ENCODE measurements around the gene XPR1. TPM values are rescaled to one million over a fixed set of nuclear protein-coding genes. Genes with fewer than 3 reads are reported as not detected.

Gene XPR1
- total and polyA plus RNA-seq, 10 of the 15 experiments (the other 5 are each of a cell fraction or from before 2014, with no cell fraction given) = 1.1 to 33.9 (median 11.3) TPM

DNA sequence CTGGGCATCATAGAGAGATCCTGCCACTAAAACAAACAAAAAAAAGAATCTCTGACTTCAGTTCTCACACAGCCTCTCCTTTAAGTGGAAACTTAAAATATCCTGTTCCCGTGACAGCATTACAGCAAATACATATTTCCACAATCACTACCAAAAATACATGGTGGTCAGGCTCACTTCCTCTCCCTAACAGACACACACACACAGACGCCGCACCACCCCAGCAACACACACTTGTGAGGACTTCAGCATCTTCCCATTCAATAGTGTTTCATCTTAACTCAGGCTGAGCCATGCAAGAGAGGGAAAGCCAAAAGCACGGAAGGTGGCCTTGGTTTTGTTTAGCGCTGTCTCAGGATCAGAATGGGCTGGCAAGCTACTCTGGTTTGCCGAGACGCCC is 302.7 kb downstream of the XPR1 start (continued):
- no peak; a peak in 1 of 4 replicates for TF ChIP-seq BHLHE40 (IDR thresholded peaks at IDR 0.05; ENCODE audit: borderline replicate concordance in 1 of 2, low read depth in 2 of 2, low read length in 1 of 2)
- 0 out of 2 replicates have a peak, but pooled peaks have one; percentile 34 for TF ChIP-seq NBN (IDR thresholded peaks at IDR 0.05)
- peak; percentile 14; the same call in 1 of the 2 replicates for TF ChIP-seq HDGF (IDR thresholded peaks at IDR 0.05)
- TF ChIP-seq KDM1A (IDR thresholded peaks at IDR 0.05; ENCODE audit: borderline replicate concordance) = no peak
- TF ChIP-seq, protein P1, sequence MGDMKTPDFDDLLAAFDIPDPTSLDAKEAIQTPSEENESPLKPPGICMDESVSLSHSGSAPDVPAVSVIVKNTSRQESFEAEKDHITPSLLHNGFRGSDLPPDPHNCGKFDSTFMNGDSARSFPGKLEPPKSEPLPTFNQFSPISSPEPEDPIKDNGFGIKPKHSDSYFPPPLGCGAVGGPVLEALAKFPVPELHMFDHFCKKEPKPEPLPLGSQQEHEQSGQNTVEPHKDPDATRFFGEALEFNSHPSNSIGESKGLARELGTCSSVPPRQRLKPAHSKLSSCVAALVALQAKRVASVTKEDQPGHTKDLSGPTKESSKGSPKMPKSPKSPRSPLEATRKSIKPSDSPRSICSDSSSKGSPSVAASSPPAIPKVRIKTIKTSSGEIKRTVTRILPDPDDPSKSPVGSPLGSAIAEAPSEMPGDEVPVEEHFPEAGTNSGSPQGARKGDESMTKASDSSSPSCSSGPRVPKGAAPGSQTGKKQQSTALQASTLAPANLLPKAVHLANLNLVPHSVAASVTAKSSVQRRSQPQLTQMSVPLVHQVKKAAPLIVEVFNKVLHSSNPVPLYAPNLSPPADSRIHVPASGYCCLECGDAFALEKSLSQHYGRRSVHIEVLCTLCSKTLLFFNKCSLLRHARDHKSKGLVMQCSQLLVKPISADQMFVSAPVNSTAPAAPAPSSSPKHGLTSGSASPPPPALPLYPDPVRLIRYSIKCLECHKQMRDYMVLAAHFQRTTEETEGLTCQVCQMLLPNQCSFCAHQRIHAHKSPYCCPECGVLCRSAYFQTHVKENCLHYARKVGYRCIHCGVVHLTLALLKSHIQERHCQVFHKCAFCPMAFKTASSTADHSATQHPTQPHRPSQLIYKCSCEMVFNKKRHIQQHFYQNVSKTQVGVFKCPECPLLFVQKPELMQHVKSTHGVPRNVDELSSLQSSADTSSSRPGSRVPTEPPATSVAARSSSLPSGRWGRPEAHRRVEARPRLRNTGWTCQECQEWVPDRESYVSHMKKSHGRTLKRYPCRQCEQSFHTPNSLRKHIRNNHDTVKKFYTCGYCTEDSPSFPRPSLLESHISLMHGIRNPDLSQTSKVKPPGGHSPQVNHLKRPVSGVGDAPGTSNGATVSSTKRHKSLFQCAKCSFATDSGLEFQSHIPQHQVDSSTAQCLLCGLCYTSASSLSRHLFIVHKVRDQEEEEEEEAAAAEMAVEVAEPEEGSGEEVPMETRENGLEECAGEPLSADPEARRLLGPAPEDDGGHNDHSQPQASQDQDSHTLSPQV (IDR thresholded peaks at IDR 0.05) = no peak
- no peak for TF ChIP-seq SRF (IDR thresholded peaks at IDR 0.05; ENCODE audit: low read depth in 2 of 2, low read length in 2 of 2)
- TF ChIP-seq POLR2A (IDR thresholded peaks at IDR 0.05; ENCODE audit: low read depth, low read length) = no peak
- TF ChIP-seq EP300 (IDR thresholded peaks at IDR 0.05; ENCODE audit: borderline replicate concordance in 1 of 2, control insufficient read depth in 1 of 2, low read depth in 2 of 2, low read length in 2 of 2) = no peak
- TF ChIP-seq MEF2A (IDR thresholded peaks at IDR 0.05; ENCODE audit: insufficient read depth, low read depth, low read length) = 0 out of 2 replicates have a peak, but pooled peaks have one; percentile 10
- no peak for TF ChIP-seq ZNF274 (IDR thresholded peaks at IDR 0.05; ENCODE audit: insufficient read depth, insufficient read length)
- peak; percentile 71; the same call in 1 of the 2 replicates for TF ChIP-seq SPI1 (IDR thresholded peaks at IDR 0.05; ENCODE audit: borderline replicate concordance, insufficient read depth, low read depth, low read length)
- TF ChIP-seq DPF2 (IDR thresholded peaks at IDR 0.05) = no peak
- TF ChIP-seq, protein P2, sequence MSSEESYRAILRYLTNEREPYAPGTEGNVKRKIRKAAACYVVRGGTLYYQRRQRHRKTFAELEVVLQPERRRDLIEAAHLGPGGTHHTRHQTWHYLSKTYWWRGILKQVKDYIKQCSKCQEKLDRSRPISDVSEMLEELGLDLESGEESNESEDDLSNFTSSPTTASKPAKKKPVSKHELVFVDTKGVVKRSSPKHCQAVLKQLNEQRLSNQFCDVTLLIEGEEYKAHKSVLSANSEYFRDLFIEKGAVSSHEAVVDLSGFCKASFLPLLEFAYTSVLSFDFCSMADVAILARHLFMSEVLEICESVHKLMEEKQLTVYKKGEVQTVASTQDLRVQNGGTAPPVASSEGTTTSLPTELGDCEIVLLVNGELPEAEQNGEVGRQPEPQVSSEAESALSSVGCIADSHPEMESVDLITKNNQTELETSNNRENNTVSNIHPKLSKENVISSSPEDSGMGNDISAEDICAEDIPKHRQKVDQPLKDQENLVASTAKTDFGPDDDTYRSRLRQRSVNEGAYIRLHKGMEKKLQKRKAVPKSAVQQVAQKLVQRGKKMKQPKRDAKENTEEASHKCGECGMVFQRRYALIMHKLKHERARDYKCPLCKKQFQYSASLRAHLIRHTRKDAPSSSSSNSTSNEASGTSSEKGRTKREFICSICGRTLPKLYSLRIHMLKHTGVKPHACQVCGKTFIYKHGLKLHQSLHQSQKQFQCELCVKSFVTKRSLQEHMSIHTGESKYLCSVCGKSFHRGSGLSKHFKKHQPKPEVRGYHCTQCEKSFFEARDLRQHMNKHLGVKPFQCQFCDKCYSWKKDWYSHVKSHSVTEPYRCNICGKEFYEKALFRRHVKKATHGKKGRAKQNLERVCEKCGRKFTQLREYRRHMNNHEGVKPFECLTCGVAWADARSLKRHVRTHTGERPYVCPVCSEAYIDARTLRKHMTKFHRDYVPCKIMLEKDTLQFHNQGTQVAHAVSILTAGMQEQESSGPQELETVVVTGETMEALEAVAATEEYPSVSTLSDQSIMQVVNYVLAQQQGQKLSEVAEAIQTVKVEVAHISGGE (CRISPR knock-in tag; IDR thresholded peaks at IDR 0.05) = no peak
- TF ChIP-seq MYB (IDR thresholded peaks at IDR 0.05; ENCODE audit: borderline replicate concordance, low read depth, low read length) = no peak
- no peak for TF ChIP-seq ZZZ3 (IDR thresholded peaks at IDR 0.05; ENCODE audit: control insufficient read depth, insufficient read length, low read depth)
- no peak for TF ChIP-seq ETV6 (conservative IDR thresholded peaks at IDR 0.05 in 1 of 2, IDR thresholded peaks at IDR 0.05 in 1 of 2; ENCODE audit: borderline replicate concordance in 1 of 2, low read depth in 1 of 2)
- TF ChIP-seq MEF2B (IDR thresholded peaks at IDR 0.05; ENCODE audit: partially characterized antibody, poor library complexity, severe bottlenecking) = peak; percentile 65
- TF ChIP-seq IKZF1 (conservative IDR thresholded peaks at IDR 0.05) = peak; percentile 52
- TF ChIP-seq ATF7 (IDR thresholded peaks at IDR 0.05; ENCODE audit: low read depth) = no peak
